CD8-positive, alpha-beta memory T cell (primary cell): ENCODE data around the gene ATF2. TPM values are rescaled to one million over a fixed set of nuclear protein-coding genes. Genes with fewer than 3 reads are reported as not detected.

ENCODE experiments used
- CTCF ChIA-PET: fragments of 350-600 bp; sonication (Branson Sonifier 250); formaldehyde crosslinking; loops from one replicate; lab custom pipeline; 2021; ENCODE audit warnings: antibody characterized with exemption; lab: Charles Lee
- POLR2A ChIA-PET: fragments of 350-600 bp; sonication (Branson Sonifier 250); formaldehyde crosslinking; loops from one replicate; lab custom pipeline; 2021; ENCODE audit warnings: antibody characterized with exemption; lab: Charles Lee
- DNase-seq, 5 donors: peaks; one replicate each; pipeline versions ENCODE4 v3.0.0 to v3.0.0-alpha.2; 2020 to 2022; ENCODE audit warnings: mixed read lengths in 1 of 5
- H3K27ac ChIP-seq: one replicate; pipeline ENCODE4 v1.7.0; 2013; ENCODE audit warnings: low read depth, mild to moderate bottlenecking, low read length, moderate library complexity
- H3K27me3 ChIP-seq: 2 replicates; pipeline ENCODE4 v1.7.0; 2013; ENCODE audit warnings: low read length, mild to moderate bottlenecking; ENCODE audit not compliant: insufficient read depth, poor library complexity, severe bottlenecking
- H3K36me3 ChIP-seq: 2 replicates; pipeline ENCODE4 v1.7.0; 2013; ENCODE audit warnings: mild to moderate bottlenecking, low read length, moderate library complexity; ENCODE audit not compliant: insufficient read depth
- H3K4me1 ChIP-seq: 2 replicates; pipeline ENCODE4 v1.7.0; 2013; ENCODE audit warnings: mild to moderate bottlenecking, low read length, moderate library complexity; ENCODE audit not compliant: insufficient read depth
- H3K4me3 ChIP-seq: 2 replicates; pipeline ENCODE4 v1.7.0; 2013; ENCODE audit warnings: mild to moderate bottlenecking, low read length
- H3K9me3 ChIP-seq: 2 replicates; pipeline ENCODE4 v1.7.0; 2013; ENCODE audit warnings: mild to moderate bottlenecking, low read length
- H3K27ac Mint-ChIP-seq, 8 donors: one replicate each; pipeline ENCODE4 v1.8.0; 2020 to 2021; ENCODE audit warnings: mixed read lengths in 8 of 8, mild to moderate bottlenecking in 6 of 8, inconsistent platforms in 3 of 8, moderate library complexity in 3 of 8
- H3K27me3 Mint-ChIP-seq, 2 donors: one replicate each; pipeline ENCODE4 v1.8.0; 2020 to 2021; ENCODE audit warnings: mixed read lengths in 2 of 2, mild to moderate bottlenecking in 1 of 2, moderate library complexity in 1 of 2
- H3K36me3 Mint-ChIP-seq, 3 donors: one replicate each; pipeline ENCODE4 v1.8.0; 2020 to 2021; ENCODE audit warnings: mixed read lengths in 3 of 3, inconsistent platforms in 1 of 3, mild to moderate bottlenecking in 1 of 3
- H3K4me1 Mint-ChIP-seq, 3 donors: one replicate each; pipeline ENCODE4 v1.8.0; 2020 to 2021; ENCODE audit warnings: mixed read lengths in 3 of 3, inconsistent platforms in 1 of 3, mild to moderate bottlenecking in 1 of 3
- H3K4me3 Mint-ChIP-seq, 7 donors: one replicate each; pipeline ENCODE4 v1.8.0; 2020 to 2021; ENCODE audit warnings: mixed read lengths in 7 of 7, mild to moderate bottlenecking in 6 of 7, moderate library complexity in 4 of 7, inconsistent platforms in 2 of 7
- H3K9me3 Mint-ChIP-seq, 5 donors: one replicate each; pipeline ENCODE4 v1.8.0; 2020 to 2022; ENCODE audit warnings: mixed read lengths in 5 of 5, mild to moderate bottlenecking in 3 of 5, moderate library complexity in 2 of 5, inconsistent platforms in 1 of 5
- polyA plus RNA-seq: library from polyadenylated mRNA; unstranded; fragments of 300-500 nt; fragmentation: Illumina TruSeq; gene quantifications from one replicate; pipeline ENCODE4 v1.2.3, GENCODE V29; 2021
- total RNA-seq, 2 experiments: library from RNA; stranded (reverse); gene quantifications; one replicate each; pipeline ENCODE4 v1.2.3, GENCODE V29; 2021

The ATF2 gene
- total and polyA plus RNA-seq, 3 experiments from 2014 or later, result 37.3 to 51.0 (median 50.1) TPM

DNA sequence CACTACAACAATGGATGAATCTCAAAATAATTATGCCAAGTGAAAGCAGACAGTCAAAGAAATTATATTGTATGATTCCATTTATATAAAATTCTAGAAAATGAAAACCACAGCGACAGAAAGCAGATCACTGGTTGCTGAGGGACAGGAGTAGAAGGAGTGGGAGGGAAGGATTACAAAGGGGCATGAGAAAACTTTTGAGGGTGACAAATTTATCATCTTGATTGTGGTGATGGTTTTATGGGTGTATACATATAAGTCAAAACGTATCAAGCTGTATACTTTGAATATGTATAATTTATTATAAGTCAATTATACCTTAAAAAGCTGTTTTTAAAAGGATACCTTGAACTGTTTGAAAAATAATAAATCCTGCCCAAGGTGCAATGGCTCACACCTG, 27.7 kb downstream of the ATF2 start:
- Histone ChIP-seq H3K4me1 (no peaks in the 10 kb centered on the region), H3K4me3 (no peak overlapping the region), H3K27ac (no peak overlapping the region), H3K36me3 (no peaks in the 10 kb centered on the region), H3K9me3 (no peaks in the 10 kb centered on the region), H3K27me3 (no peaks in the 10 kb centered on the region)
- peaks cover 47 to 70% (median 60%) of the 10 kb centered on the region in 3 donors for H3K4me1 Mint-ChIP-seq
- no peaks in the 10 kb centered on the region for H3K27me3 Mint-ChIP-seq
- CTCF ChIA-PET, result interaction anchor here (1.0 kb wide), 1 partner anchor 9 kb away, joined by 3 read pairs; no protein-coding TSS in a partner anchor
- DNase-seq, result no peak
- peak overlapping the region in 1 of 8 donors; percentile 54 for H3K27ac Mint-ChIP-seq
- no peak overlapping the region for H3K4me3 Mint-ChIP-seq
- no peaks in the 10 kb centered on the region for H3K9me3 Mint-ChIP-seq
- H3K36me3 Mint-ChIP-seq, result peaks cover 9 to 61% (median 20%) of the 10 kb centered on the region in 3 donors
- POLR2A ChIA-PET, result no interaction called here

DNA sequence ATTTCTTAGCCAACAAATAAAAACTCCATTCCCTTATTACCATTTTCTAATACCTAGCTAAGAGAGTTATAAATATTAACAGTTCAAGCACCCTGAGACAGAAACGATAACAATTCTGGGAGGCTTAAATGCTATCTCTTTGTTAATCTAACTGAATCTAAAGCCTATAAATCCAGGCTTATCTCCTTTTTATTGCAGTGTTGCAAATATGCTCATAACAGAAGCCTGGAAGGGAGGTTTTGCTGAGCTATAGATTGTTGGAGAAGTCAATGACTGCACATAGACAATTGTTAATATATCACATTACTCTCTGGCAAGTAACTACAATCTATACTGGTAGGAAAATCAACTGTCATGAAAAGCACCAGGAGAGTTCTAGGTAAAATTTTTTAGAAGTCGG, 30.2 kb downstream of the ATF2 start:
- peak overlapping the region in 1 of 8 donors; percentile 19 for H3K27ac Mint-ChIP-seq
- ChIA-PET POLR2A (no interaction called here), CTCF (no interaction called here)

GRCh38 chr2:175136334-175137215, 31.4 kb downstream of the ATF2 start:
- no peaks in the 10 kb centered on the region for H3K27me3 Mint-ChIP-seq
- H3K36me3 Mint-ChIP-seq, result peaks cover 0 to 64% (median 19%) of the 10 kb centered on the region in 3 donors
- Histone ChIP-seq H3K9me3 (no peaks in the 10 kb centered on the region), H3K4me1 (no peaks in the 10 kb centered on the region), H3K4me3 (no peak overlapping the region), H3K36me3 (no peaks in the 10 kb centered on the region), H3K27ac (no peak overlapping the region), H3K27me3 (no peaks in the 10 kb centered on the region)
- DNase-seq, result no peak
- H3K9me3 Mint-ChIP-seq, result no peaks in the 10 kb centered on the region
- ChIA-PET CTCF (no interaction called here), POLR2A (no interaction called here)
- H3K27ac Mint-ChIP-seq, result peak overlapping the region in 2 of 8 donors; percentile 15 to 20
- no peak overlapping the region for H3K4me3 Mint-ChIP-seq
- H3K4me1 Mint-ChIP-seq, result peaks cover 37 to 58% (median 56%) of the 10 kb centered on the region in 3 donors

More for the DNA sequence above, 30.2 kb downstream of the ATF2 start:
- no peak overlapping the region for H3K4me3 ChIP-seq
- no peaks in the 10 kb centered on the region for H3K27me3 ChIP-seq
- no peak overlapping the region for H3K27ac ChIP-seq
- H3K9me3 ChIP-seq, result no peaks in the 10 kb centered on the region
- no peaks in the 10 kb centered on the region for H3K4me1 ChIP-seq
- Mint-ChIP-seq H3K9me3 (no peaks in the 10 kb centered on the region), H3K4me3 (no peak overlapping the region), H3K27me3 (no peaks in the 10 kb centered on the region), H3K4me1 (peaks cover 40 to 59% (median 58%) of the 10 kb centered on the region in 3 donors), H3K36me3 (peaks cover 5 to 66% (median 19%) of the 10 kb centered on the region in 3 donors)
- H3K36me3 ChIP-seq, result no peaks in the 10 kb centered on the region
- no peak for DNase-seq

GRCh38 chr2:175135862-175136261, 32.1 kb downstream of the ATF2 start:
- DNase-seq, result no peak
- ChIA-PET CTCF (no interaction called here), POLR2A (no interaction called here)
- Mint-ChIP-seq H3K4me1 (peaks cover 36 to 60% (median 55%) of the 10 kb centered on the region in 3 donors), H3K4me3 (no peak overlapping the region), H3K36me3 (peaks cover 0 to 64% (median 18%) of the 10 kb centered on the region in 3 donors), H3K9me3 (no peaks in the 10 kb centered on the region), H3K27ac (no peak overlapping the region), H3K27me3 (no peaks in the 10 kb centered on the region)
- no peaks in the 10 kb centered on the region for H3K36me3 ChIP-seq
- no peaks in the 10 kb centered on the region for H3K4me1 ChIP-seq
- no peak overlapping the region for H3K27ac ChIP-seq
- no peaks in the 10 kb centered on the region for H3K27me3 ChIP-seq
- no peak overlapping the region for H3K4me3 ChIP-seq
- no peaks in the 10 kb centered on the region for H3K9me3 ChIP-seq

DNA sequence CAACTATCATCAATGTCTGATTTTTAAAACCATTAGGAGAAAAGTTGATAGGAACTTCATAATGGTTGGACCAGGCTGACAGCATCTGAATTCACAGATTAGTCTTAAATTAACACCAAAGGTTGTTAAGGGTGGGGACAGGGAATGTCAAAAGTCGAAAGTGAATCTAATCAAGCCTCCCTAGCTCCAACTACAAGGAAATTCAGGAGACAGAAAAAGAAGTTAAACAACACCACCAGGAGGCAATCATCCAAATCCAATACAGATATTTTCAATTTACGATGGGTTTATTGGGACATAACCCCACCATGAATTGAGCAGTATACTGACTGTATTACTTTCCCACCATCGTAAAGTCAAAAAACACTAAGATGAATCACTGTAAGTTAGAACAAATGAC, 32.8 kb downstream of the ATF2 start:
- Mint-ChIP-seq H3K36me3 (peaks cover 0 to 66% (median 20%) of the 10 kb centered on the region in 3 donors), H3K4me1 (peaks cover 36 to 58% (median 50%) of the 10 kb centered on the region in 3 donors)

DNA sequence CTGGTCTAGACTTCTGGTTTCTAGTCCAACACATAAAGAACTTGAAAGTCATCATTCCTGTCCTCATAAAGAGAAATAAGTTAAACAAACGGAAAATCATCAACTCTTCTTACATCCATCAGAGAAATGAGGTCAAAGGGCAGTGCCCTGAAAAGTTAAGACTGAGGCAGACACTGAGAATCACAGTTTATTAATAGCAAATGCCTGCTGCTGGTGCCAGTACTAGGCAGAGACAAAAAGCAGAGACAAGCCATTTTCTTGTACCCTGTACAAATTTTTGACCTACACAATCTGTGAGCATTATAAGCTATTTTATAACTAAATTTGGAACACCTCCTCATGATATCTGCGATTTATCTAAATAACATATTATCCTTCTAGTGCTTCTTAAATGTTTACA, 36.8 kb downstream of the ATF2 start:
- Mint-ChIP-seq H3K27me3 (no peaks in the 10 kb centered on the region), H3K9me3 (no peaks in the 10 kb centered on the region), H3K27ac (no peak overlapping the region), H3K4me1 (peaks cover 18 to 40% (median 20%) of the 10 kb centered on the region in 3 donors), H3K36me3 (peaks cover 19 to 74% (median 32%) of the 10 kb centered on the region in 3 donors), H3K4me3 (no peak overlapping the region)
- CTCF ChIA-PET, result no interaction called here
- Histone ChIP-seq H3K27me3 (no peaks in the 10 kb centered on the region), H3K4me3 (no peak overlapping the region), H3K4me1 (no peaks in the 10 kb centered on the region), H3K9me3 (no peaks in the 10 kb centered on the region), H3K27ac (no peak overlapping the region), H3K36me3 (peaks cover 4% of the 10 kb centered on the region)
- no peak for DNase-seq
- POLR2A ChIA-PET, result no interaction called here

More for the DNA sequence above, 32.8 kb downstream of the ATF2 start:
- Mint-ChIP-seq H3K4me3 (no peak overlapping the region), H3K27me3 (no peaks in the 10 kb centered on the region), H3K27ac (peak overlapping the region in 1 of 8 donors; percentile 48), H3K9me3 (no peaks in the 10 kb centered on the region)
- Histone ChIP-seq H3K4me1 (no peaks in the 10 kb centered on the region), H3K4me3 (no peak overlapping the region), H3K27me3 (no peaks in the 10 kb centered on the region), H3K27ac (no peak overlapping the region), H3K9me3 (no peaks in the 10 kb centered on the region), H3K36me3 (no peaks in the 10 kb centered on the region)
- ChIA-PET CTCF (no interaction called here), POLR2A (no interaction called here)
- no peak for DNase-seq

GRCh38 chr2:175126661-175127060, 41.3 kb downstream of the ATF2 start:
- Histone ChIP-seq H3K27ac (no peak overlapping the region), H3K36me3 (peaks cover 4% of the 10 kb centered on the region), H3K9me3 (no peaks in the 10 kb centered on the region), H3K27me3 (no peaks in the 10 kb centered on the region), H3K4me1 (no peaks in the 10 kb centered on the region), H3K4me3 (no peak overlapping the region)
- H3K27me3 Mint-ChIP-seq, result no peaks in the 10 kb centered on the region
- ChIA-PET CTCF (no interaction called here), POLR2A (no interaction called here)
- no peaks in the 10 kb centered on the region for H3K9me3 Mint-ChIP-seq
- H3K36me3 Mint-ChIP-seq, result peaks cover 19 to 53% (median 29%) of the 10 kb centered on the region in 3 donors
- H3K27ac Mint-ChIP-seq, result peak overlapping the region in 2 of 8 donors; percentile 14 to 43
- DNase-seq, result no peak
- H3K4me1 Mint-ChIP-seq, result peaks cover 21 to 39% (median 27%) of the 10 kb centered on the region in 3 donors
- H3K4me3 Mint-ChIP-seq, result no peak overlapping the region

DNA sequence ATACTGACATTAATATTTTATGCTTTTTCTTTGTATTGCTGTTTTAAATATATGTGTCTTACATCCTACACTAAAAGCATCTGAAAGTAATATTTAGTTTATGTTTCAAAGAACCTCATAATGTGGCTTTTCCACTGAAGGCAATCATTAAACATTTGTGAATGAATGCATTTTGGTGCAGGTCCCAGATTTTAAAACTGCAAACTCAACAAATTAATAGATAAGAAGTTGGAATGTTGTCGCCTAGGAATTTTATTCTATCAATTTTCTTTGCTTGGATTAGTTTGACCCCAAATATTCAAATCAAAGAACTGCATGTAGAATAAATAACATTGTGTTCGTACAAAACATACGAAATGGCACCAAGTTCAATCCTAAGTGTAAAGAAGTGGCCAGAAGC, 44.7 kb downstream of the ATF2 start:
- Histone ChIP-seq H3K36me3 (no peaks in the 10 kb centered on the region), H3K4me1 (no peaks in the 10 kb centered on the region), H3K27me3 (no peaks in the 10 kb centered on the region), H3K27ac (no peak overlapping the region), H3K9me3 (no peaks in the 10 kb centered on the region), H3K4me3 (no peak overlapping the region)
- ChIA-PET CTCF (no interaction called here), POLR2A (no interaction called here)
- Mint-ChIP-seq H3K27ac (no peak overlapping the region), H3K36me3 (peaks cover 9 to 40% (median 15%) of the 10 kb centered on the region in 3 donors), H3K27me3 (no peaks in the 10 kb centered on the region), H3K4me3 (no peak overlapping the region), H3K4me1 (peaks cover 13 to 36% (median 27%) of the 10 kb centered on the region in 3 donors), H3K9me3 (no peaks in the 10 kb centered on the region)
- no peak for DNase-seq
